GM18520 (cell line): ENCODE results near the gene SIGLEC7.
"Not testable (repeated sequence)": the region's sequence is repeated elsewhere in the genome, so short reads cannot be mapped to it uniquely, and the experiment has no call there.

ENCODE experiments used
- ATAC-seq: cut with Tn5 transposase; IDR thresholded peaks from one replicate; pipeline ENCODE4 v1.9.1; 2021; ENCODE audit not compliant: unreplicated experiment

Gene SIGLEC7

DNA sequence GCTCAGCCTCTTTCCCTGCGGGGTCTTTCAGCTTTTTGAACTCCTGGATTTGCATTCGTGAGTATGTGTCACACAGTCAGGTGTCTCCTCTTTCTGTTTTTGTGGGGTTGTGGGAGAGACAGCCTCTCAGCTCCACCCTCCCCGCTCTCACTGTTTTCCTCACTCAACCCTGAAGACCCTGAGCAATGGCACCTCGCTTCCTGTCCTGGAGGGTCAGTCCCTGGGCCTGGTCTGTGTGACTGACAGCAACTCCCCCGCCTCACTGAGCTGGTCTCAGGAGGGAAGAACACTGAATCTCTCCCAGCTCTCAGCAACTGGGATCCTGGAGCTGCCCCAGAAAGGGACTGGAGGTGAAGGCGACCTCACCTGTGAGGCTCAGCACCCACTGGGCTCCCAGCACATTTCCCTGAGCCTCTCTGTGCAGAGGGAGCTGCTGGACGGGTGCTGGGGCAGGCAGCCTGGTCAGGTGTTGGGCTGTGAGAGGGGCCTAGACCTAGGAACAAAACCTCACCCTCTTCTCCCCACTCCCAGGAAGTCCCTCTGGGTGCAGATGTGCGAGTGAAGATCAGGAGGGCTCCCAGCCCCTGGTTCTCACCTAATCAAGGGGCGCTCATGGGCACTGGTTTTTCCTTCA, 4.2 kb upstream of the SIGLEC7 start:
- no peak for ATAC-seq

DNA sequence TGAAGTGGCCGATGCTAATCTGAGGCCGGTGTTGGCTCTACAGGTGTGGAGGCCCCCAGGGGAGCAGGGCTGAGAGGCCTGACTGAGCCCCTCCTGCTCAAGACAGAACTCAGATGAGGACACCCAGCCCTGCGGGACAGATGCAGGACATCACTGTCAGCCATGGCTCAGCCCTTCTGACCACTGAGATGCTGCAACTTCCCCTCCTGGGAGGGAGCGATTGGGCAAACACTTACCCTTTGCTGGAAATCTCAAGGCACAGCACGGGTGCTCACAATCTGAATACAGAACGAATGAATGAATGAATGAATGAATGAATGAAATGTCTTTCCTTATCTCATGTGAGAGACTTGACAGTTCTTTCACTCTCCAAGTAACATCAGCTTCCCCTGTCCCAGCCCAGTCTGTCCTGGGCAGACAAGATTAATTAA, 3.5 kb upstream of the SIGLEC7 start:
- ATAC-seq, result no peak

DNA sequence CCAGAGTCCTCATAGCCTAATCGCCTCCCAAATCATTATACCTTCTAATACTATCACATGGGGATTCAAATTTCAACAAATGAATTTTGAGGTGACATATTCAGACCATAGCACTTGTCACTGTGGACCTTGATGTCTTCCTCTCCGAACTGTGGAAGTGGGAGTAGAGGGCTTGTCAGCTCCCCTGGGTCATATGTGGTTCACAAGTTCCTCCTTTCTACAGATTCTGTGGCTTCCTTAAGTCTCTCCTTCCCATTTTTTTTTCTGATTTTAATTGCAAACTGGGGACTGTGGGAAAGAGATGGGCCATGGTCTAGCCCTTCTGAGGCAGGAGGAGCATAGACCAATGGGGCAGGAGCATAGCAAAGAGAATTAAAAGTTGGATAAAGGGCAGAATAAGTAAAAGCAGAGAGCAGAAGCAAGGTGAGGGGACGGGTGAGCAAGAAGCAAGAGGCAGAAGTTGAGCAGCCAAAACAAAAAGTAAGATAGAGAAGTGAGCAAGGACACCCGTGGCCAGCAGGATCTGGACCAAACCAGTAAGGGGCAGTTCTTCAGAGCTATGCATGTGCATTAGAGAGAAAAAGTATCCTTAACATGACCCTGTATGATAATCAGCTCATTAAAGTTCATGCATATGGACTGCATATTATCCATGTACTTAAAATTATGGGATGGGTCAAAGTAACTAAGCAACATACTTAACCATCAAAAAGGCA, 2.6 kb upstream of the SIGLEC7 start:
- ATAC-seq, result no peak

DNA sequence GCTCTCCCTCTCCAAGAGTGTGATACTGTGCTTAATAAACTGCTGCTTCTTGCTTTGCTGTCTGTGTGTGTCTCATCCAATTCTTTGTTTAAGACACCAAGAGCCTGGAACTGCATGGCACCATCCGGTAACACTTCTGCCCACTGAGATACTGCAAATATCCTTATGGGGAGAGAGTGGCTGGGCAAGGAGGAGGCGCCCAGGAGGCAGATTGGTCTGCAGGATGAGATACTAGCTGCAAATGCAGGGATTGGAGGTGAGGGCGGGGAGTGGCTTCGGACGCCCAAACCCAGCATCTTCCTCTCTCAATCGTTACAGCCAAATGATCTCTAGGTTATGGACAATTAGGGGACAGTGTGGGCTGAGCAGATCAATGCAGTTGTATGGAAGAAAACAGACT, 1.7 kb upstream of the SIGLEC7 start:
- ATAC-seq, result no peak

DNA sequence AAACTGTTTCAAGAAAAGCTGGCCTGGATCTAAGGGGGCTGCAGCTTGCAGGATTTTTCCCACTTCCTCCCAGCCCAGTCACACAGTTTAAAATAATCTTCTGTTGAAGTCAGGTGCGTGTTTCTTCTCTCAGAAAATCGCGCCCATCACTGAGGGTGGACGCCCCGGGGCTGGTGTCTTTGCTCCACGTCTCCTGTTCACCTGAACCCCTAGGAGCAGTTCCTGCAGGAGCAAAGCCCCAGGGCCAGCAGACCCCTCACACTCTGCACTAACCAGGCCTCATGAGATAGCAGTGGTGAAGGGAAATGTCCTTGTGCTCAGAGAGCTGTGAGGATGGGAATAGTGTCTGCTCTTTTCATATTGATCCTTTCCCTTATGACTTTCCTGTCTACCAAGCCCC, 920 bp upstream of the SIGLEC7 start:
- ATAC-seq, result no peak

DNA sequence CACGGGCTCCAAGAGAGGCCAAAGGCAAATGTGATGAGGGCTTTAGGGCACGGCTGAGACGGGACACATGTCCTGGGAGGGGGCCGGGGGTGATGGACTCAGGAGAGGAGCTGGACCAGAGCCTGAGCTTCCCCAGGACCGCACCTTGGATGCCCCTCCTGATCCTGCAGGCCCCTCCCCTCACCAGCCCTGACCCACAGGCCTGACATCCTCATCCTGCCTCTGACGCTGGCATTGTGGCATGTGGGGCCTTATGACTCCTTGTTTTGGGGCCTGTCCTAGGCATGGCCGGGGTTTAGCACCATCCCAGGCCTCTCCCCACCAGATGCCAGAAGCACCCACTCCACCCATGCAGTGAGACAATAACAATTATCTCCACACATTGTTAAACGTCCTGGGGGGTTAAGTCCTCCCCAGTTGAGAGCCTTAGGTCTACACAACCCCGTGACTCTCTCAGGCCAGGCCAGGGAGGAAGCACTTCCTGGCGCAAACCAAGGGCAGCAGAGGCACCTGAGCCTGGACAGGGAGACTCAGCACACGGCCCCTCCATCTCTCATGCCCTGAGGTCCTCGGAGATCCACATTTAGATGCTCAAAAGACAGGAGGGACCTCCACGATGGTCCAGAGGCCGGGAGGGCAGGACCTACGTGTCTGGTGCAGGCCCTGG, 841 bp downstream of the SIGLEC7 start:
- ATAC-seq, result not testable (repeated sequence)

DNA sequence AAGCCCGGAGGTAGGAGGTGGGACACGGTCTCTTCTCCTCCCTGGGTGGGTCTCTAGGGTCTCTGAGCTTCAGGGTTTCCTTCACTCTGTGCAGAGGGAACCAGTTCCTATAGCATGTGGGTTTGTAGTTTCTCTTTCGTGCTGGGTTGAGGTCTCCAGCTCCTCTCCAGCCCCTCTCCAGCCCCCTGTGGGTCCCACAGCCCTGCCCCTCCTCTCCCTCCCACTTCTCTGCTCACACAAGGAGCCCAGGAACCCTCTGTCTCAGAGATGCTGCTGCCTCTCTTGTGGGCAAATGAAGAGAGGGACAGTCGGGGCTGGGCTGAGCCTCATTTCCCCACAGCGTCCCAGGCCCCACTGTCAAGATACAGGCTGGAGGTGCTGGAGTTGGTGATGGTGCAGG, 1.4 kb downstream of the SIGLEC7 start:
- ATAC-seq, result no peak

DNA sequence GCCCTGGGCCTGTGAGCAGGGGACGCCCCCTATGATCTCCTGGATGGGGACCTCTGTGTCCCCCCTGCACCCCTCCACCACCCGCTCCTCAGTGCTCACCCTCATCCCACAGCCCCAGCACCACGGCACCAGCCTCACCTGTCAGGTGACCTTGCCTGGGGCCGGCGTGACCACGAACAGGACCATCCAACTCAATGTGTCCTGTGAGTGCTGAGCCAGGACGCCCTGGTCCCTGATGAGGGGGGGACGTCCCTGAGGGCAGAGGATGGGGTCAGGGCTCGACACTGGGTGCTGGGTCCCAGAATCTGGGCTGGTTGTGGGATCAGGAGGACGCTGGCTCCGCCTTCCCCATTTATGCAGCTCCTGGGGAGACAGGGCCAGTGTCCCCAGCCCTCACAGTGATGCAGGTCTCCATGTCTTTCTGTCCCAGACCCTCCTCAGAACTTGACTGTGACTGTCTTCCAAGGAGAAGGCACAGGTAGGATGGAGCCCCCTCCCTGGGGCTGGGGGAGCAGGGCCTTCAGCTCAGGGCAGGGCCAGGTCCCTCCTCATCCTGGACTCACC, 2.5 kb downstream of the SIGLEC7 start:
- no peak for ATAC-seq

DNA sequence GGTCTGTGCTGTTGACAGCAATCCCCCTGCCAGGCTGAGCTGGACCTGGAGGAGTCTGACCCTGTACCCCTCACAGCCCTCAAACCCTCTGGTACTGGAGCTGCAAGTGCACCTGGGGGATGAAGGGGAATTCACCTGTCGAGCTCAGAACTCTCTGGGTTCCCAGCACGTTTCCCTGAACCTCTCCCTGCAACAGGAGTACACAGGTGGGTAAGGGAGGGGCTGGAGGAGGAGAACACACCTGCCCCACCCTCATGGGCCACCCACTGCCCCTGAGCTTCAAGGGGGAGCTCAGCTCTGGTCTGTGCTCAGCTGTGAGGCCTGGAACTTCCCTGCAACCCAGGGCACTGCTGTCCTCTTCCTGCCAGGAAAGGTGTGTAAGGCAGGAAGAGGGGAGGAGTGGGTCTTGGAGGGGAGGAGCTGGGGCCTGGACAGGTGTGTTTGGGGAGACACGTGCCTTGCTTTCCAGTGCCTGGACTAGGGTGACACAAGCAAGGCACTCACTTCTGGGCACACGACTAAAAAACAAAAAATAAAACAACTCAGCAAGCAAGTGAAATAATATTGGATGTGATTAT, 3.9 kb downstream of the SIGLEC7 start:
- no peak for ATAC-seq

DNA sequence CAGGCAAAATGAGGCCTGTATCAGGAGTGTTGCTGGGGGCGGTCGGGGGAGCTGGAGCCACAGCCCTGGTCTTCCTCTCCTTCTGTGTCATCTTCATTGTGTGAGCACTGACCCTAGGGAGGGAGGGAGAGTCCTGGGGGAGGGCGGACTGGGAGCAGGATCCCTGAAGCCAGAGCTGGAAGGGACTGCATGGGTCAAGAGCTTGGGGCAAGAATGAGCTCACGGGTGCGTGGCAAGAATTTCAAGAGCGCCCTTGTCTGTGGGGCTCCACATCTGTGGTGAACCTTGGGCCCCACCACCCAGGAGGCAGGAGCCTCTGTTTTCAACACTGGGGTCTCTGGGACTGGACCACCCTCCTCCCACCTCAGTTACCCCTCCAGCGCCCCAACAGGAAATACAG, 4.7 kb downstream of the SIGLEC7 start:
- no peak for ATAC-seq

DNA sequence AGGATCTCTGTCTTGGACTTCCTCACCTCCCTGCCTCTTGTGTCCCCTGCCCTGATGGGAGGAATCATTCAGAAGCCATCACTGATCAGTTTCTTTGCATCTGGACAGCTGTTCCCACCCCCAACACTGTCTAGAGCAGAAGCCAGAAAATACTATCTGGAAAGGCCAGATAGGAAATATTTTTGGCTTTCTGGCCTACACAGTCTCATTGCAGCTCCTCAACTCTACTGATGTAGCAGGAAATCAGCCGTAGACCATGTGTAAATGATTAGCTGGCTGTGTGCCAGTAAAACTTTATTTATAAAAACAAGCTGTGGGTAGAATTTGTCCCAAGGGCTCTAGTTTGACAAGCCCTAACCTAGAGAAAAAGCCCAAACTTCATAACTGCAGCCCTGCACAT, 5.6 kb downstream of the SIGLEC7 start:
- ATAC-seq, result no peak

DNA sequence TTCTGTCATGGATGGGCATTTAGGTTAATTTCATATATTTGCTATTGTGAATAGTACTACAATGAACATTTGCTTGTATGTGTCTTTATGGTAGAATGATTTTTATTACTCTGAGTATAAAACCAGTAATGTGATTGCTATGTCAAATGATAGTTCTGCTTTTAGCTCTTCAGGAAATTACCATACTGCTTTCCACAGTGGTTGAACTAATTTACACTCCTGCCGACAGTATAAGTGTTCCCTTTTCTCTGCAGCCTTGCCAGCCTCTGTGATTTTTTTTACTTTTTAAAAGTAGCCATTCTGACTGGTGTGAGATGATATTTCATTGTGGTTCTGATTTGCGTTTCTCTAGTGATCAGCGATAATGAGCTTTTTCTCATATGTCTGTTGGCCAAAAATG, 6.5 kb downstream of the SIGLEC7 start:
- no peak for ATAC-seq

DNA sequence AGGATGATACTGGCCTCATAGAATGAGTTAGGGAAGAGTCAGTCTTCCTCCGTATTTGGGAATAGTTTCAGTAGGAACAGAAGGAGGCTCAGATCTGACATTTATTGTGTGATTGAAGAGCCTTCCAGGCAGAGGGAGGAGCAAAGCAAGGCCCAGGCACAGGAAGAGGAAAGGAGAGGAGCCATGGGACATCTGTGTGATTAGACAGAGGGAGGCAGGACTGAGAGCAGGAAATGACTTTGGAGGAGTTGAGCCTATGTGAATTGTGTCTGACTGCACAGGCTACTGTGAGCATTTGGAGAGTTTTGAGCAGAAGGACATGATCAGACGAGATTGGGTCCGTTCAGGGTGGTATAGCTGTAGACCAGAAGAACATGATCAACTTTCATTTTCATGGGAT, 8.5 kb downstream of the SIGLEC7 start:
- ATAC-seq, result no peak

DNA sequence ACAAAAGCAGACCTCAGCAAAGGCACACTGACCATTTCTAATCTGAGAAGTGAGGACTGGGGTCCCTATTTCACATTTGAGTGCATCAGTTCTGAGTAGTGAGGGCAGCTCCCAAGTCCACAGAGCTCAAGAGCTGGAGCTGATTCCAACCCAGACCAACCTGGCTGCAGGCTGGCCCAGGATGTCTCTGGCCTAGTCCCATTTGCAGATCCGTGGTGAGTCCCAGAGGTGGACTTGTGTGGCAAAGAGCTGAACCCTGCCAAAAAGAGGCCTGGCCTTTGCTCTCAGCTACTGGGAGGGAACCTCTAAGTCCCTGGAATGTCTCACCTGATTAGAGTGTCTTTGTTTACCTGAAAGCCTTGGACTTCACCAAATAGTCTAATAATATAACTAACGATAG, 14.6 kb downstream of the SIGLEC7 start:
- no peak for ATAC-seq

DNA sequence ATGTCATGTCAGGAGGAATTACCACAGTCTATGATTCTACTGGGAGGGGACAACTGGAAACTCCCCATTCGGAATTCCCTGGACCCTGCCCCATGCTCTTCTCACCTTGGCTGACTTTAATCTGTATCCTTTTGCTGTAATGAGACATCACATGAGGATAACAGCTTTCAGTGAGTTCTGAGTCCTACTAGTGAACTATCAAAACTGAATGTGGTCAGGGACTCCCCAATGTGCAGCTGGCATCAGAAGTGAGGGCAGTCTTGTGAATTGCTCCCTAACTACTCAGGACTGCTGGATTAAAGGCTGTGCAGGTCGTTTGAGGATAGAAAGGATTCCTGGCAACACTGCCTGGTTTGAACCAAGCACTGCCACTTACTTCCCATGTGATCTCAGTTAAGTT, 15.2 kb downstream of the SIGLEC7 start:
- ATAC-seq, result no peak

DNA sequence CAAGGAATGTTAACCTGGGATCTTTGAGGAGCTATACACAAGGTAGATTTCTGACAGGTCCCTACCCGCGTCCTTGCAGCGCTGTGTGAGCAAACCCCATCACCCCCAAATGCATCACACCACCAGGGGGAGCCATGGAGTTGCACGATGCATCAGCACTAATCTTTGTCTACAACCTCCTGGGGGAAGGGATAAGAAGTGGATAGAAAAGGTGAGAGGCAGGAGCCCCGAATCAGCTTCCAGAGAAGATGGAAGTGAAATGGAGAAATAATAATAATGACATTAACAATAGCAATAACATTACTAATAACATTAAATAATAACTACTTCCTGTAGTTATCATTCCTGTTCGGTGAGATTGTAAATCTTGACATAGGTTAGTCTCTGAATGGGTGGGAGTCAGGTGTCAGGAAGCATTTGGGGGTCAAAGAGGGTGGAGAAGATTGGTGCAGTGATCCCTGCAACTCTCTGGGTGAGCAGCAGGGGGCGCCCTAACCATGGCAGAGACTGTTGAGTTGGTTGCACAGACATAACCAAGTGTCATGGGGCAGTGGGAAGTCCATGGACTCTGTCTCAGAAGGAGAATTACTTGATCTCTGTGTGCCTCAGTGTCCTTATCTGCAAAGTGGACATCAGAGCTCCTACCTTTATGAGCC, 16.5 kb downstream of the SIGLEC7 start:
- no peak for ATAC-seq

DNA sequence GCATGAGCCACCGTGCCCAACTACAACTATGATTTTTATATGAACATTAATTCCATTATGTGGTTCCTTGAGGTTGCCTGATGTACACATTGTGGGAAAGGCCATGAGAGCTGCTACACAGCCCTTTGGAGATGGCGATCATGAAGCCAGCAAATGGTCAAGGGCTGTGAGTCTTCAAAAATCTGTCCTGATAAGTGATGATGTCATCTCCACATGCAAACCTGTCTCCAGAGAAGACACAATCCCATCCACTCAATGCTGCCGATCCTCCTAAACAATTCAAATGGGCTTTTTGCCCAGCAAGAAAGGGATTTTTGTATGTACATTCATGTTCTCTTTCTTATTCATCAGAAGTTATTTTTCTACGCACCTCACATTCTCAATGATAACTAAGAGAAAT, 17.6 kb downstream of the SIGLEC7 start:
- ATAC-seq, result no peak

DNA sequence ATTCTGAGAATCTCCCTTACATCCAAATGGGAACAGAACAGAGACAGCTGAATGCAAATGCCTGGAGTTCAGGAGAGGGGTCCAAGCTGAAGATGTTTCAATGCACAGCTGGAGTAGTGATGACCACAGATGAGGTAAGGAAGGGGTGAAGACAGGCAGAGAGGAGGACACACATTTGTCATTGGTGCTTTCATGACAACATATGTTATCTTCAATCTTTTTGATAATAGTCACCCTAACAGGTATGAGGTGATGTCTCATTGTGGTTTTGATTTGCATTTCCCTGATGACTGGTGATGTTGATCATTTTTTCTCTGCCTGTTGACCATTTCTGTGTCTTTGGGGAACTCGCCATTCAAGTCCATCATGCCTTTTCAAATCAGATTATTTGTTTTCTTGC, 19.2 kb downstream of the SIGLEC7 start:
- ATAC-seq, result no peak

DNA sequence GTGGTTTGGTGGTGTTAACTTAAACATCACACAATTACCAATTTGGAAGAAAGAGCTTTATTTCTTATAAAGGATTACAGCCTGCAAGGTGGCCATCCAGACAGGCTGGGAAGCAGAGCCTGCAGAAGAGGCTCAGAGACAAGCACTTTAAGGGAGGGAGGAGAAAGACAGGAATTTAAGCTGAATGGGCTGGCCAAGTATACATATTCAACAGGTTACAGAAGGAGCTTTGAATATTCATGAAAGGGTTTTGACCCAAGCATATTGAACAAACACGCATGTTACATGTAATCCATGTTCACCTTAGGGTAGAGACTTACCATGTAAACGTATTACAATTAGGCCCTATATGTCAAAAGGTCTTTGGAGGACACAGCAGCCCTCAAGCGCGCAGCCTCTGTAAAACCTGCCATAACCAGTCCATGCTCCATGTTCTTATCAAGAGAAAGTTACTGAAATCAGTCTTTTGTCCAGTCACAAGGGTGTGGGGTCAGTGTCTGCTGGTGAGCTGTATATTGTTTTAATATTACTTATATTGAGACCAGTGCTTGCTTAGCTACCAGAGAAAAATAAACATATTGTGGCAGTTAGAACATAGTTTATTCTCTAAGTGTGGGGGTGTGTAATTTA, 19.9 kb downstream of the SIGLEC7 start:
- no peak for ATAC-seq

DNA sequence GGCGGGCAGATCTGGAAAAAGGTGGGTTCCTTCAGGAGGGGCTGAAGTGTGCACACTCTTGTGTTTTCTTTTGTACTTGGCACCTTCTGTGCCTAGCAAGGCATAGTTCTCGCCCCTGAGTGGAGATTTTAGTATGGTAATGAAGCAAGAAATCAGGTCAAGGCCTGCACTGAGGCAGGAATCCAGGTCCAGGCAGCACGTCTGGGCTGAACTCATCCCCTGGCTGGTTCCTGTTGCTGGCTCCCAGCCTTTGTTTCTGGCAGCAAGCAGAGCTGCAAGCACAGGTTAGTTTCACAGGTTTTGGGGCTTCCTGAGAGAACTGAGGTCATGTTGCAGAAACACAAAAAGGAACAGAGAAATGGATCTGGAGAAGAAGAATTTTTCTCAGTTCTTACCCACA, 21.2 kb downstream of the SIGLEC7 start:
- ATAC-seq, result no peak

DNA sequence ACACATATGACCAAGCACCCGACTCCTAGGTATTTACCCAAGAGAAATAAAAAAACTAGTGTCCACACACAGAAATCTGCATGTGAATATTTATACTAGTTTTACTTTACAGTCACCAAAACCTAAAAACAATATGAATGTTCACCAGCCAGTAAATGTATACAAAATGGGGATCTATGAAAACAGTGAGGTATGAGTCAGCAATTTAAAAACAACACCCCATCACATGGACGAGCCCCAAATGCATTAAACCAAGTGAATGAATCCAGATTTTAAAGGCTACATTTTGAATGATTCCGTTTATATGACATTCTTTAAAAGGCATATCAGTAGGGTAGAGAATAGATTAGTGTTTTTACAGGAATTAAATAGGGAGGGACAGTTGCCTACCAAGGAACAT, 22.1 kb downstream of the SIGLEC7 start:
- no peak for ATAC-seq
